ENCODE results near the gene CRYL1.

CRYL1 gene

DNA sequence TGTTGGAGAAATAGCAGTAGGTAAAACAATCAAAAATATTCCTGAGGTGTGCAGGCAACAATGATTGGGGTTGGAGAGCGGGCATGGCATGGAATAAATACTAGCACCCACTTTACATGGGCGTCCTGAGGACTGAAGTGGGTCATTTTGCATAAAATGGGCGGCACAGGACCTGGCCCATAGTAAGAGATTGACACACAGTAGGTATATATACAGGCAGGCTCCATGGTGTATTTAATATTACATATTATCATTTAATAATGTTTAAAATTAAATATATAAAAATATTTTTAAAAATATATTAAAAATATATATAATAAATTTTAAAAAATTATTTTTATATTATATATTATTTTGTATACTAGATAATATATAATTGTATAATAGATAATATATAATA, 48.3 kb downstream of the CRYL1 start:
- Histone ChIP-seq H3K9ac (no peak overlapping the region), H3K9me3 (ENCODE audit: control insufficient read depth, low read length) (no peaks in the 10 kb centered on the region), H2AFZ (no peak overlapping the region), H3K27me3 (ENCODE audit: control insufficient read depth, insufficient read depth, low read length) (no peaks in the 10 kb centered on the region), H3K79me2 (no peaks in the 10 kb centered on the region), H3K36me3 (ENCODE audit: control insufficient read depth, insufficient read depth, low read length) (no peaks in the 10 kb centered on the region), H3K27ac (no peak overlapping the region), H3K4me1 (no peaks in the 10 kb centered on the region), H3K4me2 (ENCODE audit: low read length) (no peak overlapping the region), H3K4me3 (ENCODE audit: low read depth, low read length) (no peak overlapping the region)
- TF ChIP-seq, protein P1, sequence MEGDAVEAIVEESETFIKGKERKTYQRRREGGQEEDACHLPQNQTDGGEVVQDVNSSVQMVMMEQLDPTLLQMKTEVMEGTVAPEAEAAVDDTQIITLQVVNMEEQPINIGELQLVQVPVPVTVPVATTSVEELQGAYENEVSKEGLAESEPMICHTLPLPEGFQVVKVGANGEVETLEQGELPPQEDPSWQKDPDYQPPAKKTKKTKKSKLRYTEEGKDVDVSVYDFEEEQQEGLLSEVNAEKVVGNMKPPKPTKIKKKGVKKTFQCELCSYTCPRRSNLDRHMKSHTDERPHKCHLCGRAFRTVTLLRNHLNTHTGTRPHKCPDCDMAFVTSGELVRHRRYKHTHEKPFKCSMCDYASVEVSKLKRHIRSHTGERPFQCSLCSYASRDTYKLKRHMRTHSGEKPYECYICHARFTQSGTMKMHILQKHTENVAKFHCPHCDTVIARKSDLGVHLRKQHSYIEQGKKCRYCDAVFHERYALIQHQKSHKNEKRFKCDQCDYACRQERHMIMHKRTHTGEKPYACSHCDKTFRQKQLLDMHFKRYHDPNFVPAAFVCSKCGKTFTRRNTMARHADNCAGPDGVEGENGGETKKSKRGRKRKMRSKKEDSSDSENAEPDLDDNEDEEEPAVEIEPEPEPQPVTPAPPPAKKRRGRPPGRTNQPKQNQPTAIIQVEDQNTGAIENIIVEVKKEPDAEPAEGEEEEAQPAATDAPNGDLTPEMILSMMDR (IDR thresholded peaks at IDR 0.05), result no peak

DNA sequence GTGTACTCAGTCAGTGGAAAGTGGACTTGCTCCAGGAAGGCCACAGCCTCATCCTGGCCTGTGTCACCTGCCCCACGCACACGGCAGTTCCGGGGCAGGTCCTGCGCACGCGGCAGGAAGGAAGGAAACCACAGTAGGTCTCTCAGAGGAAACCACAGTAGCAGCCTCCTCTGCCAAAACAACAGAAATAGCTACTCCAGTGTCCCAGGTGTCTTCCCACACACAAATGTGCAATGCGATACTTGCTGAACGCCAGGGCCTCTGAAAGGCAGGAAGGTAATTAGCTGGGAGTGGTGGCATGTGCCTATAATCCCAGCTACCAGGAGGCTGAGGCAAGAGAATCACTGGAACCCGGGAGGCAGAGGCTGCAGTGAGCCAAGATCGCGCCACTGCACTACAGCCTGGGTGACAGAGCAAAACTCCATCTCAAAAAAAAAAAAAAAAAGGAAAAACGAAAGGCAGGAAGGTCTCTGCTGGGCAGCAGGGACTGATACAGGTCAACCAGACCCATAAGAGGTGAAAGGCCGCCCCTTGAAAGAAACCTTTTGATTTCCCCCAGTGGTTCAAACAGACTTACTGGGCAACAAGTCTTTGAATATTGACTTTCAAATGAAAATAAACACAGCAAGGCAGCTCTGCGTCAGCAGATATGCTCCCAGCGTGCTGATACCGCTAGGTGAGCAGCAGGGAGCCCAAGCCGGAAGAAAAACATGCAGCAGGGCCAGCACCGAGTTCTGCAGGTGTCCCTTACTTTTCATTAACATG, 49.5 kb downstream of the CRYL1 start:
- no peak overlapping the region for H3K4me2 ChIP-seq (ENCODE audit: low read length)

DNA sequence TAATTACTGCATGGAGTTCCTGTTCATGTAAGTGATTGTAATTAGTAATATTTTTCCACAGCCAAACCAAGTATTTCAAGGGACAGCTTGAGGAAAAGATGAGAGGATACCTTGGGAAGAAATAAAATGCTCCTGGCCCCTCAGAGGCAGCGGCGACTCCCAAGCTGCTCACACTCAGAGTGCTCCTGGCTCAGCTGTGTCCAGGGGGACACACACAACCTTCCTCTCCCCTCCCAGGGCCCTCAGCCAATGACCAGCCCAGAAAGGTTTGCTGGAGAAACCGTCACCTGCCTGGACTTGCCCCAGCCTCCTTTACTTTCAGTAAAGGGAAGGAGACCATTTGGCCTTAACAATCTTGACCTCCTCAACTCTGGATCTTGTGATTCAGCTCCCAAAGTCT, 51.1 kb downstream of the CRYL1 start:
- H2AFZ ChIP-seq, result no peak overlapping the region
- no peaks in the 10 kb centered on the region for H3K9me3 ChIP-seq (ENCODE audit: control insufficient read depth, low read length)
- TF ChIP-seq, protein P1 (IDR thresholded peaks at IDR 0.05), result no peak
- H3K79me2 ChIP-seq, result no peaks in the 10 kb centered on the region
- H3K36me3 ChIP-seq (ENCODE audit: control insufficient read depth, insufficient read depth, low read length), result no peaks in the 10 kb centered on the region
- H3K4me2 ChIP-seq (ENCODE audit: low read length), result no peak overlapping the region
- no peaks in the 10 kb centered on the region for H3K27me3 ChIP-seq (ENCODE audit: control insufficient read depth, insufficient read depth, low read length)
- no peaks in the 10 kb centered on the region for H3K4me1 ChIP-seq
- H3K27ac ChIP-seq, result no peak overlapping the region
- H3K9ac ChIP-seq, result no peak overlapping the region
- no peak overlapping the region for H3K4me3 ChIP-seq (ENCODE audit: low read depth, low read length)

More for the DNA sequence above, 49.5 kb downstream of the CRYL1 start:
- TF ChIP-seq, protein P1 (IDR thresholded peaks at IDR 0.05), result no peak
- no peak overlapping the region for H3K27ac ChIP-seq
- no peak overlapping the region for H3K9ac ChIP-seq
- no peak overlapping the region for H3K4me3 ChIP-seq (ENCODE audit: low read depth, low read length)
- no peaks in the 10 kb centered on the region for H3K79me2 ChIP-seq
- no peak overlapping the region for H2AFZ ChIP-seq
- no peaks in the 10 kb centered on the region for H3K36me3 ChIP-seq (ENCODE audit: control insufficient read depth, insufficient read depth, low read length)
- no peaks in the 10 kb centered on the region for H3K27me3 ChIP-seq (ENCODE audit: control insufficient read depth, insufficient read depth, low read length)
- H3K9me3 ChIP-seq (ENCODE audit: control insufficient read depth, low read length), result no peaks in the 10 kb centered on the region
- no peaks in the 10 kb centered on the region for H3K4me1 ChIP-seq

DNA sequence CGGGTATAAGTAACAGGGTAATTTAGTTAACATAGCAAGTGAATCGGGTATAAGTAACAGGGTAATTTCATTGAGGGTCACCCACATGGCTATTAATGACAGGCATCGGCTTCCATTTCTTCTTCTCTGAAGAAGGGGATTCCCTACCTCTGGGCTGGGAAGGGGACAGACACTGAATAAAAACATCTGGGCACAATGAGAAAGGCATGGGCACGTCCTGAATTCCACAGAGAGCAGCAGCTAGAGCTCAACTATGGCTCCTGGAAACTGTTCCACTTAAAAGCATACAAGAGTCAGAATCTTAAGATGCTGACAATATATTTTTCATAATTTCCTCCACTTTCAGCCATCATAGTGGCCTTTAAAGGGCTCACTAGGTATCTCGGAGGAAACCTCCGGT, 51.8 kb downstream of the CRYL1 start:
- H3K27ac ChIP-seq, result no peak overlapping the region
- H3K79me2 ChIP-seq, result no peaks in the 10 kb centered on the region
- no peaks in the 10 kb centered on the region for H3K27me3 ChIP-seq (ENCODE audit: control insufficient read depth, insufficient read depth, low read length)
- H2AFZ ChIP-seq, result no peak overlapping the region
- no peaks in the 10 kb centered on the region for H3K9me3 ChIP-seq (ENCODE audit: control insufficient read depth, low read length)
- H3K4me2 ChIP-seq (ENCODE audit: low read length), result no peak overlapping the region
- TF ChIP-seq, protein P1 (IDR thresholded peaks at IDR 0.05), result no peak
- H3K4me1 ChIP-seq, result no peaks in the 10 kb centered on the region
- no peak overlapping the region for H3K9ac ChIP-seq
- no peak overlapping the region for H3K4me3 ChIP-seq (ENCODE audit: low read depth, low read length)
- no peaks in the 10 kb centered on the region for H3K36me3 ChIP-seq (ENCODE audit: control insufficient read depth, insufficient read depth, low read length)

DNA sequence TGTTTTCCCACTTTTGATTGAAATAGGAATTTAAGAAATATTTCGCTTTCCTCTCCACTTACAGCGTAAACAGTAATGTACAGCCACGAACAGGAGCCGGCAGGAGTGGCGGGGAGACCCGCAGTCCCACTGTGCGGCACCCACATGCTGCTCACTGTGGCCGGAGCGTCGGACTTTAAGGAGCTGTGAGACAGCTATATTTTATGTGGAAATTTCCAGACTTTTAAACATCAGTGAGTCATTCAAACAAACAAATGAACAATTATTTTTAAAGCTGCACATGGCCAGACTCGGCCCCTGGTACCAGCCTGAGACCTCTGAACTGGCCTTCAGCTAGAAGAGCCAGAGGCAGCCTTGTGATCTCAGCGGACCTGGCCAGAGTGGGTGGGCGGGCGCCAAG, 52.5 kb downstream of the CRYL1 start:
- Histone ChIP-seq H2AFZ (no peak overlapping the region), H3K4me3 (ENCODE audit: low read depth, low read length) (no peak overlapping the region), H3K4me2 (ENCODE audit: low read length) (no peak overlapping the region), H3K27me3 (ENCODE audit: control insufficient read depth, insufficient read depth, low read length) (no peaks in the 10 kb centered on the region), H3K36me3 (ENCODE audit: control insufficient read depth, insufficient read depth, low read length) (no peaks in the 10 kb centered on the region), H3K27ac (no peak overlapping the region), H3K4me1 (no peaks in the 10 kb centered on the region), H3K9me3 (ENCODE audit: control insufficient read depth, low read length) (no peaks in the 10 kb centered on the region), H3K9ac (no peak overlapping the region), H3K79me2 (no peaks in the 10 kb centered on the region)
- TF ChIP-seq, protein P1 (IDR thresholded peaks at IDR 0.05), result no peak

All from parathyroid adenoma (tissue), 2 donors.